CD4-positive, alpha-beta memory T cell (primary cell): Measurements from ENCODE around the gene PYGL. TPM values are rescaled to one million over a fixed set of nuclear protein-coding genes. Genes with fewer than 3 reads are reported as not detected.
A peak's percentile ranks its signal among the peaks of the same experiment; 100 is the strongest.

ENCODE experiments used
- CTCF ChIA-PET: fragments of 350-600 bp; sonication (Branson Sonifier 250); formaldehyde crosslinking; loops from one replicate; lab custom pipeline; 2021; ENCODE audit warnings: inconsistent platforms; ENCODE audit not compliant: partially characterized antibody; lab: Charles Lee
- POLR2A ChIA-PET: fragments of 350-600 bp; sonication (Branson Sonifier 250); formaldehyde crosslinking; loops from one replicate; lab custom pipeline; 2021; ENCODE audit not compliant: partially characterized antibody; lab: Charles Lee
- DNase-seq, 5 donors: peaks; one replicate each; pipeline versions ENCODE4 v3.0.0 to v3.0.0-alpha.2; 2020 to 2022; ENCODE audit warnings: mixed read lengths in 1 of 5
- H3K27ac ChIP-seq: one replicate; pipeline ENCODE4 v1.7.0; 2013; ENCODE audit warnings: low read depth, low read length
- H3K27me3 ChIP-seq: 2 replicates; pipeline ENCODE4 v1.7.0; 2013; ENCODE audit warnings: mild to moderate bottlenecking, low read length, moderate library complexity; ENCODE audit not compliant: insufficient read depth
- H3K36me3 ChIP-seq: 2 replicates; pipeline ENCODE4 v1.7.0; 2013; ENCODE audit warnings: mild to moderate bottlenecking, low read length, moderate library complexity; ENCODE audit not compliant: insufficient read depth
- H3K4me1 ChIP-seq: 2 replicates; pipeline ENCODE4 v1.7.0; 2013; ENCODE audit warnings: mild to moderate bottlenecking, low read length, moderate library complexity; ENCODE audit not compliant: insufficient read depth
- H3K4me3 ChIP-seq, 2 donors: one replicate each; pipeline ENCODE4 v1.7.0; 2013; ENCODE audit warnings: low read length in 2 of 2, mild to moderate bottlenecking in 1 of 2
- H3K9me3 ChIP-seq, 2 donors: one replicate each; pipeline ENCODE4 v1.7.0; 2013; ENCODE audit warnings: low read length in 2 of 2, control low read depth in 1 of 2; ENCODE audit not compliant: control insufficient read depth in 1 of 2
- H3K27ac Mint-ChIP-seq, 7 donors: one replicate each; pipeline ENCODE4 v1.8.0; 2020 to 2021; ENCODE audit warnings: mixed read lengths in 7 of 7, mild to moderate bottlenecking in 6 of 7, inconsistent platforms in 3 of 7, moderate library complexity in 3 of 7
- H3K27me3 Mint-ChIP-seq, 2 donors: one replicate each; pipeline ENCODE4 v1.8.0; 2020 to 2021; ENCODE audit warnings: mixed read lengths in 2 of 2
- H3K36me3 Mint-ChIP-seq, 2 donors: one replicate each; pipeline ENCODE4 v1.8.0; 2020 to 2021; ENCODE audit warnings: mixed read lengths in 2 of 2, inconsistent platforms in 1 of 2, mild to moderate bottlenecking in 1 of 2
- H3K4me1 Mint-ChIP-seq, 4 donors: one replicate each; pipeline ENCODE4 v1.8.0; 2020 to 2021; ENCODE audit warnings: mixed read lengths in 4 of 4, mild to moderate bottlenecking in 1 of 4
- H3K4me3 Mint-ChIP-seq, 8 donors: one replicate each; pipeline ENCODE4 v1.8.0; 2020 to 2021; ENCODE audit warnings: mixed read lengths in 8 of 8, mild to moderate bottlenecking in 7 of 8, moderate library complexity in 6 of 8, inconsistent platforms in 3 of 8
- H3K9me3 Mint-ChIP-seq, 8 donors: one replicate each; pipeline ENCODE4 v1.8.0; 2020 to 2021; ENCODE audit warnings: mixed read lengths in 8 of 8, mild to moderate bottlenecking in 5 of 8, inconsistent platforms in 3 of 8, moderate library complexity in 1 of 8
- intact Hi-C: fragments of 100-400 bp; cut with micrococcal nuclease; formaldehyde crosslinking; loops from one replicate; pipeline ENCODE4 v1.15.1; 2023
- polyA plus RNA-seq, 2 donors: library from polyadenylated mRNA; unstranded; fragments of 300-500 nt; fragmentation: Illumina TruSeq; gene quantifications; one replicate each; pipeline ENCODE4 v1.2.3, GENCODE V29; 2021
- total RNA-seq, 2 experiments: library from RNA; stranded (reverse); gene quantifications; one replicate each; pipeline ENCODE4 v1.2.3, GENCODE V29; 2021

The PYGL gene
- total and polyA plus RNA-seq, 4 experiments from 2014 or later, result 0.61 to 0.72 TPM; not detected in 2

GRCh38 chr14:50953502-50953901 lies 9.2 kb upstream of the PYGL start:
- Histone ChIP-seq H3K9me3 (no peaks in the 10 kb centered on the region), H3K27me3 (no peaks in the 10 kb centered on the region), H3K4me1 (no peaks in the 10 kb centered on the region), H3K36me3 (no peaks in the 10 kb centered on the region), H3K4me3 (no peak overlapping the region), H3K27ac (no peak overlapping the region)
- ChIA-PET CTCF (interaction anchor here (1.1 kb wide), 1 partner anchor 13 kb away, joined by 3 read pairs; no protein-coding TSS in a partner anchor), POLR2A (no interaction called here)
- intact Hi-C loops, result no loop called here
- no peaks in the 10 kb centered on the region for H3K4me1 Mint-ChIP-seq
- peaks cover 0 to 8% (median 0%) of the 10 kb centered on the region in 8 donors for H3K9me3 Mint-ChIP-seq
- H3K27ac Mint-ChIP-seq, result no peak overlapping the region
- no peaks in the 10 kb centered on the region for H3K36me3 Mint-ChIP-seq
- H3K27me3 Mint-ChIP-seq, result no peaks in the 10 kb centered on the region
- H3K4me3 Mint-ChIP-seq, result no peak overlapping the region
- no peak for DNase-seq

- intact Hi-C loops, result no loop called here
- Histone ChIP-seq H3K9me3 (no peaks in the 10 kb centered on the region), H3K36me3 (no peaks in the 10 kb centered on the region), H3K4me3 (no peak overlapping the region), H3K27ac (no peak overlapping the region), H3K27me3 (no peaks in the 10 kb centered on the region), H3K4me1 (no peaks in the 10 kb centered on the region)
- CTCF ChIA-PET, result no interaction called here
- no peaks in the 10 kb centered on the region for H3K36me3 Mint-ChIP-seq
- POLR2A ChIA-PET, result no interaction called here
- DNase-seq, result no peak
- no peak overlapping the region for H3K4me3 Mint-ChIP-seq
- peaks cover 0 to 8% (median 0%) of the 10 kb centered on the region in 8 donors for H3K9me3 Mint-ChIP-seq
- peaks cover 0 to 5% of the 10 kb centered on the region in 2 donors for H3K27me3 Mint-ChIP-seq
- no peaks in the 10 kb centered on the region for H3K4me1 Mint-ChIP-seq
- H3K27ac Mint-ChIP-seq, result no peak overlapping the region
Observed at GRCh38 chr14:50951032-50951431, 6.7 kb upstream of the PYGL start.

GRCh38 chr14:50948205-50948604 lies 3.9 kb upstream of the PYGL start:
- CTCF ChIA-PET, result no interaction called here

GRCh38 chr14:50947446-50947845 lies 3.2 kb upstream of the PYGL start:
- Mint-ChIP-seq H3K9me3 (peaks cover 0 to 8% (median 0%) of the 10 kb centered on the region in 8 donors), H3K4me3 (no peak overlapping the region), H3K4me1 (peaks cover 8 to 15% (median 9%) of the 10 kb centered on the region in 4 donors), H3K36me3 (no peaks in the 10 kb centered on the region), H3K27ac (no peak overlapping the region), H3K27me3 (peaks cover 15 to 21% of the 10 kb centered on the region in 2 donors)
- Histone ChIP-seq H3K27me3 (peaks cover 12% of the 10 kb centered on the region), H3K9me3 (no peaks in the 10 kb centered on the region), H3K4me1 (peaks cover 9% of the 10 kb centered on the region), H3K36me3 (no peaks in the 10 kb centered on the region), H3K27ac (no peak overlapping the region), H3K4me3 (no peak overlapping the region)
- DNase-seq, result no peak
- POLR2A ChIA-PET, result no interaction called here
- CTCF ChIA-PET, result no interaction called here
- intact Hi-C loops, result no loop called here

More at GRCh38 chr14:50948205-50948604, 3.9 kb upstream of the PYGL start:
- no peak overlapping the region for H3K27ac Mint-ChIP-seq
- H3K36me3 Mint-ChIP-seq, result no peaks in the 10 kb centered on the region
- peaks cover 8% of the 10 kb centered on the region for H3K4me1 ChIP-seq
- intact Hi-C loops, result no loop called here
- H3K9me3 ChIP-seq, result no peaks in the 10 kb centered on the region
- POLR2A ChIA-PET, result no interaction called here
- peaks cover 10% of the 10 kb centered on the region for H3K27me3 ChIP-seq
- DNase-seq, result no peak
- no peak overlapping the region for H3K4me3 ChIP-seq
- no peaks in the 10 kb centered on the region for H3K36me3 ChIP-seq
- no peak overlapping the region for H3K4me3 Mint-ChIP-seq
- peaks cover 0 to 8% (median 0%) of the 10 kb centered on the region in 8 donors for H3K9me3 Mint-ChIP-seq
- H3K4me1 Mint-ChIP-seq, result peaks cover 8 to 15% (median 9%) of the 10 kb centered on the region in 4 donors
- H3K27me3 Mint-ChIP-seq, result peaks cover 13 to 16% of the 10 kb centered on the region in 2 donors
- H3K27ac ChIP-seq, result no peak overlapping the region

GRCh38 chr14:50946234-50946935 lies 2.1 kb upstream of the PYGL start:
- H3K27ac ChIP-seq, result no peak overlapping the region
- Mint-ChIP-seq H3K27ac (no peak overlapping the region), H3K4me3 (no peak overlapping the region), H3K36me3 (no peaks in the 10 kb centered on the region), H3K9me3 (peaks cover 0 to 8% (median 0%) of the 10 kb centered on the region in 8 donors), H3K27me3 (peaks cover 19 to 28% of the 10 kb centered on the region in 2 donors), H3K4me1 (peaks cover 8 to 15% (median 9%) of the 10 kb centered on the region in 4 donors)
- intact Hi-C loops, result no loop called here
- H3K4me1 ChIP-seq, result peaks cover 9% of the 10 kb centered on the region
- no peaks in the 10 kb centered on the region for H3K36me3 ChIP-seq
- DNase-seq, result no peak
- CTCF ChIA-PET, result no interaction called here
- POLR2A ChIA-PET, result no interaction called here
- peaks cover 13% of the 10 kb centered on the region for H3K27me3 ChIP-seq
- no peaks in the 10 kb centered on the region for H3K9me3 ChIP-seq
- no peak overlapping the region for H3K4me3 ChIP-seq

- peaks cover 16% of the 10 kb centered on the region for H3K27me3 ChIP-seq
- H3K27ac ChIP-seq, result no peak overlapping the region
- H3K4me1 ChIP-seq, result peaks cover 9% of the 10 kb centered on the region
- peak overlapping the region in 1 of 2 donors; percentile 54 for H3K4me3 ChIP-seq
- intact Hi-C loops, result no loop called here
- no peaks in the 10 kb centered on the region for H3K36me3 ChIP-seq
- Mint-ChIP-seq H3K27me3 (peaks cover 27 to 38% of the 10 kb centered on the region in 2 donors), H3K36me3 (no peaks in the 10 kb centered on the region), H3K4me1 (peaks cover 8 to 15% (median 9%) of the 10 kb centered on the region in 4 donors), H3K4me3 (peak overlapping the region; percentile 80 to 91 (median 86)), H3K9me3 (peaks cover 0 to 8% (median 0%) of the 10 kb centered on the region in 8 donors), H3K27ac (peak overlapping the region in 4 of 7 donors; percentile 17 to 74 (median 38))
- H3K9me3 ChIP-seq, result no peaks in the 10 kb centered on the region
- CTCF ChIA-PET, result no interaction called here
- POLR2A ChIA-PET, result no interaction called here
- DNase-seq, result peak in 2 of 5 donors; percentile 0 to 2
Observed at GRCh38 chr14:50944647-50945413, 547 bp upstream of the PYGL start.

GRCh38 chr14:50943261-50943942 lies 881 bp downstream of the PYGL start:
- intact Hi-C loops, result no loop called here
- Histone ChIP-seq H3K27me3 (peaks cover 16% of the 10 kb centered on the region), H3K4me3 (peak overlapping the region in 1 of 2 donors; percentile 54), H3K9me3 (no peaks in the 10 kb centered on the region), H3K27ac (no peak overlapping the region), H3K36me3 (no peaks in the 10 kb centered on the region), H3K4me1 (peaks cover 9% of the 10 kb centered on the region)
- Mint-ChIP-seq H3K4me1 (peaks cover 8 to 15% (median 9%) of the 10 kb centered on the region in 4 donors), H3K27ac (no peak overlapping the region), H3K36me3 (no peaks in the 10 kb centered on the region), H3K4me3 (peak overlapping the region; percentile 67 to 82 (median 75)), H3K9me3 (peaks cover 0 to 6% (median 0%) of the 10 kb centered on the region in 8 donors), H3K27me3 (peaks cover 27 to 39% of the 10 kb centered on the region in 2 donors)
- ChIA-PET POLR2A (no interaction called here), CTCF (no interaction called here)
- DNase-seq, result no peak
